SK-N-SH (cell line): ENCODE data around the gene MRPL49.

Experiments
- CHD2 ChIP-seq: fragments of 150-350 bp; IDR thresholded peaks from 2 replicates; pipeline ENCODE4 v1.6.1; 2018; ENCODE audit warnings: low read length; ENCODE audit not compliant: partially characterized antibody
- MXI1 ChIP-seq: IDR thresholded peaks from 2 replicates; pipeline ENCODE4 v1.6.1; 2012; ENCODE audit warnings: mild to moderate bottlenecking, low read depth, low read length, improper control_type of control experiment
- NFIC ChIP-seq: IDR thresholded peaks from 2 replicates; pipeline ENCODE4 v1.4.0; 2012; ENCODE audit warnings: borderline replicate concordance
- POLR2AphosphoS5 ChIP-seq: IDR thresholded peaks from 2 replicates; pipeline ENCODE4 v1.6.1; 2012; ENCODE audit warnings: low read depth, low read length
- RAD21 ChIP-seq: IDR thresholded peaks from 2 replicates; pipeline ENCODE4 v1.6.1; 2012; ENCODE audit warnings: mild to moderate bottlenecking, low read length
- RFX5 ChIP-seq: IDR thresholded peaks from 2 replicates; pipeline ENCODE4 v1.6.1; 2012; ENCODE audit warnings: mild to moderate bottlenecking, improper control_type of control experiment, low read length
- TCF12 ChIP-seq: IDR thresholded peaks from 2 replicates; pipeline ENCODE4 v1.4.0; 2012
- TEAD4 ChIP-seq: IDR thresholded peaks from 2 replicates; pipeline ENCODE4 v1.4.0; 2012; ENCODE audit warnings: mild to moderate bottlenecking, borderline replicate concordance; ENCODE audit not compliant: insufficient read depth
- TF ChIP-seq, protein P1 (sequence below): IDR thresholded peaks from 2 replicates; pipeline ENCODE4 v1.4.0; 2012; ENCODE audit warnings: low read depth
- TF ChIP-seq, protein P2 (sequence below): fragments of 200-600 bp; sonication (generic); IDR thresholded peaks from 2 replicates; pipeline ENCODE4 v1.6.1; 2017; ENCODE audit warnings: antibody characterized with exemption, mild to moderate bottlenecking, moderate library complexity

DNA sequence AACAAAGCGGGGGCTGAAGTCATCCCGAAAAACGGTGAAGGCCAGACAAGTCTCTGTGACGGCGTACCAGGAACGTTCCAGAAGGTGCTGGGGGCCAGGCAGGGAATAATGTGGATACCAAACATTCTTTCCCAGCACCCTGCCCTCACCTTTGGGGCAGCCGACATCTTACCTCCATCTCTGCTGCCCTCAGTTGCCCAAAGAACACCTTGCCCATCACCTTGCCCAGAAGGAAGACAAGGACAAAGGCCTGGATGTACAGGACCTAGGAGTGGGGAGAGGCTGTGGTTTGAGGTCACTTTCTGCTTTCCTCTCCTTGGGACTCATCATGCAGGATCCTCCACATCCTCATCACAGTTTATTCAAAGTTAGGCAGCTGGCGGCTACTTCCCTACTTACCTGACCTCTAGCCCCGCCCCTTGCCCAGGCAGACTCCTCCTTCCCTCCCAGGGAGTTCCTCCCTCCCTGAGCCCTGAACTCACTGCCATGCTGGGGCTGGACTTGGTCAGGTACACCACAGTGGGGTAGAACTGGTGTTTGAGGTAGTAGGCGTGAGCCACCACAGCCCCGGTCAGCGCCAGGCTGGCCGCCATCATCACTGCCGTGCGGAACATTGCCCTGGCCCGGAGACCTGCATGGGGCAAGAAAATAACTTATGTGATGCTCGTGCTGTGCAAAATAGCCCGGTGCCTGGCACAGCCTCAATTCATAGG is 11.0 kb downstream of the MRPL49 start:
- TF ChIP-seq TCF12 (no peak), NFIC (no peak), TEAD4 (no peak), POLR2AphosphoS5 (no peak), RAD21 (no peak), MXI1 (no peak), CHD2 (no peak), RFX5 (no peak)
- TF ChIP-seq, protein P1, sequence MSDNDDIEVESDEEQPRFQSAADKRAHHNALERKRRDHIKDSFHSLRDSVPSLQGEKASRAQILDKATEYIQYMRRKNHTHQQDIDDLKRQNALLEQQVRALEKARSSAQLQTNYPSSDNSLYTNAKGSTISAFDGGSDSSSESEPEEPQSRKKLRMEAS = no peak
- TF ChIP-seq, protein P2, sequence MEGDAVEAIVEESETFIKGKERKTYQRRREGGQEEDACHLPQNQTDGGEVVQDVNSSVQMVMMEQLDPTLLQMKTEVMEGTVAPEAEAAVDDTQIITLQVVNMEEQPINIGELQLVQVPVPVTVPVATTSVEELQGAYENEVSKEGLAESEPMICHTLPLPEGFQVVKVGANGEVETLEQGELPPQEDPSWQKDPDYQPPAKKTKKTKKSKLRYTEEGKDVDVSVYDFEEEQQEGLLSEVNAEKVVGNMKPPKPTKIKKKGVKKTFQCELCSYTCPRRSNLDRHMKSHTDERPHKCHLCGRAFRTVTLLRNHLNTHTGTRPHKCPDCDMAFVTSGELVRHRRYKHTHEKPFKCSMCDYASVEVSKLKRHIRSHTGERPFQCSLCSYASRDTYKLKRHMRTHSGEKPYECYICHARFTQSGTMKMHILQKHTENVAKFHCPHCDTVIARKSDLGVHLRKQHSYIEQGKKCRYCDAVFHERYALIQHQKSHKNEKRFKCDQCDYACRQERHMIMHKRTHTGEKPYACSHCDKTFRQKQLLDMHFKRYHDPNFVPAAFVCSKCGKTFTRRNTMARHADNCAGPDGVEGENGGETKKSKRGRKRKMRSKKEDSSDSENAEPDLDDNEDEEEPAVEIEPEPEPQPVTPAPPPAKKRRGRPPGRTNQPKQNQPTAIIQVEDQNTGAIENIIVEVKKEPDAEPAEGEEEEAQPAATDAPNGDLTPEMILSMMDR = no peak
